Measurements from ENCODE around the gene CLCNKA.
"Not testable (repeated sequence)": the region's sequence is repeated elsewhere in the genome, so short reads cannot be mapped to it uniquely, and the experiment has no call there.

DNA sequence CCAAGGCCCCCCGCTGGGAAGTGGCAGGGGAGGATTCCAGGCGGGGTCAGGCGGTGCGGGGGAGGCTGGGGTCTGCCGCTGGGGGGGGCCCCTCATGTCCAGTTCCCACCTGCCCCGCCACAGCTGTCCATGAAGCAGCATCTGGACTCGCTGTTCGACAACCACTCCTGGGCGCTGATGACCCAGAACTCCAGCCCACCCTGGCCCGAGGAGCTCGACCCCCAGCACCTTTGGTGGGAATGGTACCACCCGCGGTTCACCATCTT is 7.1 kb downstream of the CLCNKA start:
- TF ChIP-seq, protein P1, sequence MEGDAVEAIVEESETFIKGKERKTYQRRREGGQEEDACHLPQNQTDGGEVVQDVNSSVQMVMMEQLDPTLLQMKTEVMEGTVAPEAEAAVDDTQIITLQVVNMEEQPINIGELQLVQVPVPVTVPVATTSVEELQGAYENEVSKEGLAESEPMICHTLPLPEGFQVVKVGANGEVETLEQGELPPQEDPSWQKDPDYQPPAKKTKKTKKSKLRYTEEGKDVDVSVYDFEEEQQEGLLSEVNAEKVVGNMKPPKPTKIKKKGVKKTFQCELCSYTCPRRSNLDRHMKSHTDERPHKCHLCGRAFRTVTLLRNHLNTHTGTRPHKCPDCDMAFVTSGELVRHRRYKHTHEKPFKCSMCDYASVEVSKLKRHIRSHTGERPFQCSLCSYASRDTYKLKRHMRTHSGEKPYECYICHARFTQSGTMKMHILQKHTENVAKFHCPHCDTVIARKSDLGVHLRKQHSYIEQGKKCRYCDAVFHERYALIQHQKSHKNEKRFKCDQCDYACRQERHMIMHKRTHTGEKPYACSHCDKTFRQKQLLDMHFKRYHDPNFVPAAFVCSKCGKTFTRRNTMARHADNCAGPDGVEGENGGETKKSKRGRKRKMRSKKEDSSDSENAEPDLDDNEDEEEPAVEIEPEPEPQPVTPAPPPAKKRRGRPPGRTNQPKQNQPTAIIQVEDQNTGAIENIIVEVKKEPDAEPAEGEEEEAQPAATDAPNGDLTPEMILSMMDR (IDR thresholded peaks at IDR 0.05; ENCODE audit: low read depth, low read length) = not testable (repeated sequence)
- not testable (repeated sequence) for TF ChIP-seq POLR2A (IDR thresholded peaks at IDR 0.05; ENCODE audit: extremely low read depth, insufficient read length)

Data from NB4 (cell line).